Endothelial cell of umbilical vein (primary cell): ENCODE results near the gene RAC2.

ENCODE experiments used
- EZH2 ChIP-seq: IDR thresholded peaks from 2 replicates; pipeline ENCODE4 v1.6.1; 2012; ENCODE audit warnings: borderline replicate concordance, low read depth, mild to moderate bottlenecking, moderate library complexity, low read length, inconsistent platforms; ENCODE audit not compliant: severe bottlenecking
- FOS ChIP-seq: IDR thresholded peaks from 2 replicates; pipeline ENCODE4 v1.6.1; 2011; ENCODE audit warnings: mild to moderate bottlenecking, low read length, moderate library complexity, borderline replicate concordance; ENCODE audit not compliant: insufficient read depth
- JUN ChIP-seq: IDR thresholded peaks from 2 replicates; pipeline ENCODE4 v1.6.1; 2011; ENCODE audit warnings: borderline replicate concordance, low read depth; ENCODE audit not compliant: insufficient read length, insufficient read depth
- MYC ChIP-seq: IDR thresholded peaks from one replicate; pipeline ENCODE4 v1.6.1; 2011; ENCODE audit warnings: mild to moderate bottlenecking, low read depth, low read length
- POLR2A ChIP-seq: IDR thresholded peaks from 2 replicates; pipeline ENCODE4 v1.6.1; 2012; ENCODE audit warnings: low read depth, mild to moderate bottlenecking, control low read depth, low read length
- POLR2AphosphoS5 ChIP-seq: IDR thresholded peaks from 2 replicates; pipeline ENCODE4 v1.6.1; 2012; ENCODE audit warnings: low read depth, mild to moderate bottlenecking, control low read depth, low read length, moderate library complexity; ENCODE audit not compliant: insufficient read depth
- TF ChIP-seq, protein P1 (sequence below), 2 donors: IDR thresholded peaks; 1 replicate in 1 of 2; 2 replicates in 1 of 2; pipeline ENCODE4 v1.5.1; 2011; ENCODE audit warnings: low read length in 2 of 2, mild to moderate bottlenecking in 2 of 2, moderate library complexity in 2 of 2, control low read depth in 1 of 2, inconsistent platforms in 1 of 2, low read depth in 1 of 2; ENCODE audit not compliant: insufficient read depth in 1 of 2; ENCODE audit errors: extremely low read depth in 1 of 2
- TF ChIP-seq, protein P2 (sequence below): IDR thresholded peaks from 2 replicates; pipeline ENCODE4 v1.6.1; 2011; ENCODE audit not compliant: insufficient read depth, insufficient read length

GRCh38 chr22:37182101-37182948, 61.7 kb downstream of the RAC2 start:
- TF ChIP-seq POLR2AphosphoS5 (no peak), EZH2 (no peak), POLR2A (no peak), FOS (no peak), MYC (no peak), JUN (no peak)
- TF ChIP-seq, protein P1, sequence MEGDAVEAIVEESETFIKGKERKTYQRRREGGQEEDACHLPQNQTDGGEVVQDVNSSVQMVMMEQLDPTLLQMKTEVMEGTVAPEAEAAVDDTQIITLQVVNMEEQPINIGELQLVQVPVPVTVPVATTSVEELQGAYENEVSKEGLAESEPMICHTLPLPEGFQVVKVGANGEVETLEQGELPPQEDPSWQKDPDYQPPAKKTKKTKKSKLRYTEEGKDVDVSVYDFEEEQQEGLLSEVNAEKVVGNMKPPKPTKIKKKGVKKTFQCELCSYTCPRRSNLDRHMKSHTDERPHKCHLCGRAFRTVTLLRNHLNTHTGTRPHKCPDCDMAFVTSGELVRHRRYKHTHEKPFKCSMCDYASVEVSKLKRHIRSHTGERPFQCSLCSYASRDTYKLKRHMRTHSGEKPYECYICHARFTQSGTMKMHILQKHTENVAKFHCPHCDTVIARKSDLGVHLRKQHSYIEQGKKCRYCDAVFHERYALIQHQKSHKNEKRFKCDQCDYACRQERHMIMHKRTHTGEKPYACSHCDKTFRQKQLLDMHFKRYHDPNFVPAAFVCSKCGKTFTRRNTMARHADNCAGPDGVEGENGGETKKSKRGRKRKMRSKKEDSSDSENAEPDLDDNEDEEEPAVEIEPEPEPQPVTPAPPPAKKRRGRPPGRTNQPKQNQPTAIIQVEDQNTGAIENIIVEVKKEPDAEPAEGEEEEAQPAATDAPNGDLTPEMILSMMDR (IDR thresholded peaks at IDR 0.05; ENCODE audit: extremely low read depth in 1 of 2, insufficient read depth in 1 of 2, low read depth in 1 of 2, low read length in 2 of 2), result no peak
- TF ChIP-seq, protein P2, sequence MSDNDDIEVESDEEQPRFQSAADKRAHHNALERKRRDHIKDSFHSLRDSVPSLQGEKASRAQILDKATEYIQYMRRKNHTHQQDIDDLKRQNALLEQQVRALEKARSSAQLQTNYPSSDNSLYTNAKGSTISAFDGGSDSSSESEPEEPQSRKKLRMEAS, result no peak
